AG09309 (cell line): Measurements from ENCODE around the gene TEX29.

Source experiments
- DNase-seq: peaks from one replicate; pipeline ENCODE4 v3.0.0-alpha.2; 2010; ENCODE audit warnings: low read depth
- H3K4me3 ChIP-seq: 2 replicates; pipeline ENCODE4 v1.5.1; 2011; ENCODE audit warnings: mild to moderate bottlenecking, low read depth, low read length, moderate library complexity; ENCODE audit not compliant: control insufficient read depth
- TF ChIP-seq, protein P1 (sequence below): IDR thresholded peaks from 2 replicates; pipeline ENCODE4 v1.5.1; 2011; ENCODE audit warnings: mild to moderate bottlenecking, low read depth, low read length, inconsistent platforms; ENCODE audit not compliant: insufficient read depth, control insufficient read depth; ENCODE audit errors: missing control alignments

Gene TEX29

DNA sequence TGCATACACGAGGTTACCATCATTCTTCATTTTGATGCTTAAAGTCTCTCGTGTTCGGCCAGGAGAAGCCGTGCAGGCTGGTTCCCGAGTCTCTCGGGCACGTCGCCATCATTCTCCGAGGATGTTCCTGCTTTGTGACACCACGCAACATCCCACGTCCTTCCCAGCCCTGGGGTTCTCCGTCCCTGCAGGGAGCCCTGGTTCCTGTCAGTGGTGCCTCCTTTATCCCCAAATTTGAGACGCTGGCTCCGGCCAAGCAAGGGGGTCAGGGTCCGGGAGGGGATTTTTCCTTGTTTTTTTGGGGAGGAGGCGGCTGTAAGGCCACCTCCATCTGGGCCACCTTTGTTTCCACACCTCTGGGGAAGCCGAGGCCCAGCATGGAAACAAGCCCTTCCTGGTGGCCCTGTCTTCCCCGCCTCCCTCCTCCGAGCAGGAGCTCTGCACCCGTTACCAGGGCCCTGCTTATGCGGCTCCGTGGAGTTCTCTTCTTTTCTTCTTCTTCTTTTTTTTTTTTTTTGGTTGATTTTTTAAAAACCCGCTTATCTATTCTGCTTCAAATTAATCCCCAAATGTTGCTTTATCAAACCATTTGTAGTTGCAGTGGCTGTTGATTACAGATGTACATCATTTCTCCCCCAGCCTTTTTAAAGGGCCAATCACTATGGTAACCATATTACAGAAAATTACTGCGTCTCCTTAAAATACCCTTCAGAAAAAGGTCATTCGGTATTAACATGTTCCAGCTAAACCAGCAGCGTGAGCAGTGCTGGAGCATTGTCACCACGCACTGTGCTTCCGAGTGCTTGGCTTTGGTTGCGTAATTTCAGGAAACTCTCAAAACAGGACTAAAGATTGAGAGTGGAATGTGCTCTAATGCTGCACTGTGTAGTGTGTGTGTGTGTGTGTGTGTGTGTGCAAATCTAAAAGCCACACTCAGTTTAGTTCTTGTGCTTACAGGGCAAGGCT, 50.4 kb downstream of the TEX29 start:
- no peak for DNase-seq
- TF ChIP-seq, protein P1, sequence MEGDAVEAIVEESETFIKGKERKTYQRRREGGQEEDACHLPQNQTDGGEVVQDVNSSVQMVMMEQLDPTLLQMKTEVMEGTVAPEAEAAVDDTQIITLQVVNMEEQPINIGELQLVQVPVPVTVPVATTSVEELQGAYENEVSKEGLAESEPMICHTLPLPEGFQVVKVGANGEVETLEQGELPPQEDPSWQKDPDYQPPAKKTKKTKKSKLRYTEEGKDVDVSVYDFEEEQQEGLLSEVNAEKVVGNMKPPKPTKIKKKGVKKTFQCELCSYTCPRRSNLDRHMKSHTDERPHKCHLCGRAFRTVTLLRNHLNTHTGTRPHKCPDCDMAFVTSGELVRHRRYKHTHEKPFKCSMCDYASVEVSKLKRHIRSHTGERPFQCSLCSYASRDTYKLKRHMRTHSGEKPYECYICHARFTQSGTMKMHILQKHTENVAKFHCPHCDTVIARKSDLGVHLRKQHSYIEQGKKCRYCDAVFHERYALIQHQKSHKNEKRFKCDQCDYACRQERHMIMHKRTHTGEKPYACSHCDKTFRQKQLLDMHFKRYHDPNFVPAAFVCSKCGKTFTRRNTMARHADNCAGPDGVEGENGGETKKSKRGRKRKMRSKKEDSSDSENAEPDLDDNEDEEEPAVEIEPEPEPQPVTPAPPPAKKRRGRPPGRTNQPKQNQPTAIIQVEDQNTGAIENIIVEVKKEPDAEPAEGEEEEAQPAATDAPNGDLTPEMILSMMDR, result no peak
- H3K4me3 ChIP-seq, result no peak overlapping the region

DNA sequence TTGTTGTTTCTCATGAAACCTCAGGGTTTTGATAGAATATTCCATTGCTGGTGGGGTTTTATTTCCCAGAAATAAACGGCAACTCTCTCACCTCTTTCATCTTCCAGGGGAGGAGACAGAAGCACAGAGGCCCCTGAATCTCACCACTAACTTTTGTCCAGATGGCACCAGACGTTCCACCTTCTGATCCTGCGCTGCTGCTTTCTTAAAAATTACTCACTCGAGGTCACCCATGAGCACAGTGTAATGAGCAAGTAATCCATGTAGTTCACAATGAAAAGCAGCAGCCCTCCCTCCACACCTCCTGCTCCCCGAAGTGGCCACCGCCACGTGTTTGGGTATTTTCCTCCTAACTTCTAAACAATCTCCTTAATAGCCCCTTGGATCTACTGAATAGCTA, 51.3 kb downstream of the TEX29 start:
- DNase-seq, result no peak
- no peak overlapping the region for H3K4me3 ChIP-seq
- TF ChIP-seq, protein P1, result no peak

DNA sequence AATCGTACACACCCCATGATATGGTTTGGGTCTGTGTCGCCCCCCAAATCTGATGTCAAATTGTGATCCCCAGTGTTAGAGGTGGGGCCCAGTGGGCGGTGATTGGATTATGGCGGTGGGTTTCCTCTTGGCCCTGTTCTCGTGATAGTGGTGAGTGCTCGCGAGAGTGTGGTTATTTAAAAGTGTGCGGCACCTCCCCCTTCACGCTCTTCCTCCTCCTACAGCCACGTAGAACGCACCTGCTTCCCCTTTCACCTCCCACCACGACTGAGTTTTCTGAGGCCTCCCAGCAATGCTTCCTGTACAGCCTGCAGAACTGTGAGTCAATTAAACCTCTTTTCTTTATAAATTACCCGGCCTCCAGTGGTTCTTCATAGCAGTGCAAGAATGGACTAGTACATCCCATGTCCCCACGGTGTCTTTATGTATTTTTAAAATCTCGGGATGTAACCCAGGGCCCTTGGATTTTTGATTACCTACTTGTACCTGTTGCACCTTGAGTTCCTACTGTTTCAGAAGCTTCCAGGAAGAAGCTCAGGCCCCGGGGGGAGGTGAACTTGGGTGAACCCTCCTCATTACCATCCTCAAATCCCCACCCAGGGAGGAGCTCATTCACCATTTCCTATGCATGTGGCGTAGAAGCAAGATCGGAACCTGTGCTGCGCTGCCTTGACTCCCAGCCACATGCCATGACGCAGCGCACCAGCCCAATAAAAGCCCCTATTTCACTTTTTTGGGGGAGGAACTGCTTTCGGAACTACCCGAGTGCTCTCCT, 52.4 kb downstream of the TEX29 start:
- H3K4me3 ChIP-seq, result no peak overlapping the region
- TF ChIP-seq, protein P1, result no peak
- no peak for DNase-seq

DNA sequence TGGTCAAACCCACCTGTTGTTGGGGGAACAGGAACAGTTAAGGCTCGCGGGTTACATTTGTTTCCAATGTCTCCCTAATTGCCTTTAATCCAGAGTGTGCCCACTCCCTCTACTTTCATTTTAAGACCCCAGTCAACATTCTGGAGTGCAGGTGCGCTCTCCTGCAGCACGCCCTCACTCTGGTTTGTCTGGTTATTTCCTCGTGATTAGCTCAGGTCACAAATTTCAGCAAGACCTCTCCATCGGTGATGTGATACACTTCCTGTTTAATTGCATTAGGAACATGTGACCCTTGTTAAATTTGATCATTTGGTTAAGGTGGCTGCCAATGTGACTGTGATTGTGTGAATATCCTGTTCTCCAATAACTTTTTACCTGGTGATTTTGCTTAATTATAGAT, 53.0 kb downstream of the TEX29 start:
- TF ChIP-seq, protein P1, result no peak
- DNase-seq, result no peak
- H3K4me3 ChIP-seq, result no peak overlapping the region

DNA sequence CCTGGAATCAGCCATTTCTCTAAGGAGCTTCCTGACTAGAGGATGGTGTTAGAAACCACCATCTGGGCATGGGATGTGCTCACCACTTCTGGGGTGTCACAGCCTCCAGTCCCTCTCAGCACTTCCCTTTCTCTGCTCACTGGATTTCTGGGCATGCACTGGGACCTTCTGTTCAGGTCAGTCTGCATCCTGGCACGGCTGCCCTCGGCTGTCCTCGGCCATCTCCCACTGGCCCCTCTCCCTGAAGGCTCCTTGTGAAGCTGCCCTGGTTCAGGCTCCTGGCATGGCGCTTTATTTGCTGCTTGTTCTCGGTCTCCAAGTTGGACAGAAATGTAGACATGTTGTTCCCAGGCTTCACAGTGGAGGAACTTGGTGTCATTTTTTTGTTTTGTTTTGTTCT, 60.0 kb downstream of the TEX29 start:
- TF ChIP-seq, protein P1, result no peak
- no peak overlapping the region for H3K4me3 ChIP-seq
- no peak for DNase-seq

DNA sequence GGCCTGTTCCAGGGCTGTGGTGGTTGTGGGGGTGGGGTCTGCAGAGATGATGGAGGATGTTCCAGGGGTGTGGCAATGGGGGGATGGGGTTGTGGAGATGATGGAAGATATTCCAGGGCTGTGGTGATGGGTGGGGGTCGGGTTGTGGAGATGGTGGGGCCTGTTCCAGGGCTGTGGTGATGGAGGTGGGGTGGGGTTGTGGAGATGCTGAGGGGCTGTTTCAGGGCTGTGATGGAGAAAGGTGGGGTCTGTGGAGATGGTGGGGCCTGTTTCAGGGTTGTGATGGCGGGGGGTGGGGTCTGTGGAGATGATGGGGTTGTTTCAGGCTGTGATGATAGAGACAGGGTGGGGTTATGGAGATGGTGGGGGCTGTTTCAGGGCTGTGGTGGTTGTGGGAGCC, 62.0 kb downstream of the TEX29 start:
- H3K4me3 ChIP-seq, result no peak overlapping the region
- DNase-seq, result no peak
- TF ChIP-seq, protein P1, result no peak
